ENCODE results near the gene RPS10.

DNA sequence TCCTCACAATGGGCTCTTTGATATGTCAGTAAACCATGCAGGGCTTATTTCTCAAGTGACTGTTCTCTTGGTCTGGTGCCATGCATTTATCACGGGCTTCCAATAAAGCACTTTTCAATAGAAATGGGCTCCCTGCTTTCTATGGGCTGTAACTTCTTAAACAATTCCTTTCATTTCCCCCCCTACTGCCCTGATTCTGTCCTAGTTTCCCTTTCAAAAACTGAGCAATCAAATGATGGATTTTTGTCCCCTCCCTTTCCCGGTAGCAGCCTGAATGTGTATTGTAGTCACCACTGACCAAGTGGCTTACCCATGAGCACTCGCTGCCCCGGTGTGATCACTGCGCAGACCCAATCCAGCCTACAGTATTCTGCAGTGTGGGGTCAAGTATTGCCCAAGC is 13.9 kb downstream of the RPS10 start:
- TF ChIP-seq, protein P1, sequence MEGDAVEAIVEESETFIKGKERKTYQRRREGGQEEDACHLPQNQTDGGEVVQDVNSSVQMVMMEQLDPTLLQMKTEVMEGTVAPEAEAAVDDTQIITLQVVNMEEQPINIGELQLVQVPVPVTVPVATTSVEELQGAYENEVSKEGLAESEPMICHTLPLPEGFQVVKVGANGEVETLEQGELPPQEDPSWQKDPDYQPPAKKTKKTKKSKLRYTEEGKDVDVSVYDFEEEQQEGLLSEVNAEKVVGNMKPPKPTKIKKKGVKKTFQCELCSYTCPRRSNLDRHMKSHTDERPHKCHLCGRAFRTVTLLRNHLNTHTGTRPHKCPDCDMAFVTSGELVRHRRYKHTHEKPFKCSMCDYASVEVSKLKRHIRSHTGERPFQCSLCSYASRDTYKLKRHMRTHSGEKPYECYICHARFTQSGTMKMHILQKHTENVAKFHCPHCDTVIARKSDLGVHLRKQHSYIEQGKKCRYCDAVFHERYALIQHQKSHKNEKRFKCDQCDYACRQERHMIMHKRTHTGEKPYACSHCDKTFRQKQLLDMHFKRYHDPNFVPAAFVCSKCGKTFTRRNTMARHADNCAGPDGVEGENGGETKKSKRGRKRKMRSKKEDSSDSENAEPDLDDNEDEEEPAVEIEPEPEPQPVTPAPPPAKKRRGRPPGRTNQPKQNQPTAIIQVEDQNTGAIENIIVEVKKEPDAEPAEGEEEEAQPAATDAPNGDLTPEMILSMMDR (conservative IDR thresholded peaks at IDR 0.05): no peak
- TF ChIP-seq ZFX (IDR thresholded peaks at IDR 0.05): no peak

Measured in C4-2B (cell line).